Measurements from ENCODE around the gene TTC9B.

DNA sequence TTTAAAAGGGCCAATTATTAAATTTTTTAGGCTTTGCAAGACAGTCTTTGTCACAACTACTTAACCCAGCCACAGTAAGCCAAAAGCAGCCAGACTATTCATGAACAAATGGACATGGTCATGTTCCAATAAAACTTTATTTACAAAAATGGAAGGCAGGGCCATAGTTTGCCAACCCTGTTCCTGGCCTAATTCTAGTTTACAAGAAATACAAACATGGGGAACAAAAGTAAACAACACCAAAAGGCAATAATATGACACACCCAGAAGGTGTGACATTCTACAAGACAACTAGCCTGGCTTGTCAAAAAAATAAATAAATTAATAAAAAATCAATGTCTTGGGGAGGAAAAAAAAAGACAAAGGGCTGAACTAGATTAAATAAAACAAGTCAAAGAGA, 33.1 kb upstream of the TTC9B start:
- TF ChIP-seq JUNB (IDR thresholded peaks at IDR 0.05; ENCODE audit: unreplicated experiment) (no peak), EZH2 (IDR thresholded peaks at IDR 0.05; ENCODE audit: low read depth, unreplicated experiment) (no peak)
